SU-DHL-6 (cell line): Measurements from ENCODE around the gene TNFAIP1.

ENCODE experiments used
- CTCF ChIP-seq: fragments of 200-600 bp; sonication (generic); IDR thresholded peaks from one replicate; pipeline ENCODE4 v1.5.1; 2017; ENCODE audit warnings: antibody characterized with exemption, mild to moderate bottlenecking, low read length, moderate library complexity; ENCODE audit not compliant: insufficient read depth, poor library complexity, severe bottlenecking
- EZH2phosphoT487 ChIP-seq: fragments of 200-600 bp; sonication (generic), shearing (Covaris generic); conservative IDR thresholded peaks from 2 replicates; pipeline ENCODE4 v1.6.1; 2018; ENCODE audit warnings: mild to moderate bottlenecking, antibody characterized with exemption, low read length, moderate library complexity, mixed read lengths

DNA sequence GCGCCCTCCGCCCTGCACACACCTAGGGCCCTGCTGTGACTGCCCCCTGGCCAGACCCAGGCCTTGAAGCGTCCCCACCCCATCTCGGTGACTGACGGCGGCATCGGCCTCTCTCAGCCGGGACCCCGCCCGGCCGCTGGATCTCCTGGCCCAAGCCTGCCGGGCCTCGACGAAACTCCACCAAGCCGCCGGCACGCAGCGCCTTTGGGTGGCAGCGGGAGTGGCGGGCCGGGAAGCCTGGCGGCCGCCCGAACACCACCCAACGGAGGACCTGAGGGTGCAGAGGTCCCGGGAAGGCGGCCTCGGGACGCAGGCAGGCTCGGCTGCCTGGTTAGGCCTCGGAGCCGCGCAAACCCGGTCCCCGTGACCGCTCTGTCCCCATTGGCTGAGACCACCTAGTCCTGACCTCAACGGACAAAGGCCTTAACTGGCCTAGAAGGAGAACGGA is 28.6 kb upstream of the TNFAIP1 start:
- TF ChIP-seq CTCF: no peak
- TF ChIP-seq EZH2phosphoT487: no peak
